HG03457 (cell line): ENCODE measurements around the gene LHX4.

Experiments used
- ATAC-seq: cut with Tn5 transposase; IDR thresholded peaks from one replicate; pipeline ENCODE4 v1.9.1; 2021; ENCODE audit warnings: moderate number of reproducible peaks; ENCODE audit not compliant: unreplicated experiment

The LHX4 gene

GRCh38 chr1:180224902-180225301 lies 5.2 kb upstream of the LHX4 start:
- no peak for ATAC-seq

DNA sequence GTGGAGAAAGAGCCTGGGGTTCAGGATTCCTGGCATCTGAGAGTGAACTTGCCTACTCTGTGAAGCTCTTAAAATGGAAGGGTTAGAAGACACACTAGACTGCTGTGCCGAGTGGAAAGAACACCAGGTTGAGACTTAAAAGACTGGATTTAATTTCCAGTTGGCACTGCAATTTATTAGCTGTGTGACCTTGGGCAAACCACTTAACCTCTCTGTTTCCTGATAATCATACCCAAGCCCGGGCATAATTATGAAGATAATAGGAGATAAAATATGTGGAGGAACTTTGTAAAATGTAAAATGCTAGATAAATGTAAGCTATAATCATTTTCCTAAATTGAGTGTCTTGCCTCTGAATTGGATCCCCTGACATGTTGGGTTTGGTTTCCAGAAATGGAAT lies 4.7 kb upstream of the LHX4 start:
- no peak for ATAC-seq

DNA sequence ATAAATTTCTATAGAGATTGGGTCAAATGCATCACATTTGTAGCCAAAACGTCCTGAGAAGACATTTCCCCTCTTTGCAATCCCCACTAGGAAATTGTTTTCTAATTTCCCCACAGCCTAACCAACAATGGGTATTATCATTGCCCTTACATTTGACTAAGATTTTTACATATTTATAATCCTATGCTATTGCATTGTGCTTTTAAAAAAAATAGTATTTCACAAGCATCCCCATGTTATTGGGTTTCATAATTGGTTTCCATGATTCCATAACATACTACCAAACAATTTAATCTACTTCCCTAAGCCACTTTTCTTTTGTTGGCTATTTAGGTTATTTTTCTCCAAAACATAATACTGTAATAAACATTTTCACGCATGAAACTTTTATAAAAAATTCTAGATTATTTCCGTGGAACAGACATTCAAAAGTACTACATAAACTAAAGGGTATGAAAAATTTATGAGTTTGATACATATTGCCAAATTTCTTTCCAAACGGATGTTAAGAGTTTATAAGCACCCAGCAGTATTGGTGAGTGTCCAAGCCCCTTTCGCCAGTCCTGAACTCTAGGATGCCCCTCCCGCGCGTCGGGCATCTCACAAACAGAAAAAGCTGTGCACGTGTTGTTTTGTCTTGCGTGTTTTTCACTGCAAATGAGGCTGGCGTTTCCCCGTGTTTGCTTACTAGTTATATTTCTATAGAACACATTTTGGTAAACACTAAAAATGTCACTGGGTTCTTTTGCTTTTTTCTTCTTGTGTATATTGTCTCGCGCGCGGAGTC lies 2.0 kb upstream of the LHX4 start:
- ATAC-seq = no peak

DNA sequence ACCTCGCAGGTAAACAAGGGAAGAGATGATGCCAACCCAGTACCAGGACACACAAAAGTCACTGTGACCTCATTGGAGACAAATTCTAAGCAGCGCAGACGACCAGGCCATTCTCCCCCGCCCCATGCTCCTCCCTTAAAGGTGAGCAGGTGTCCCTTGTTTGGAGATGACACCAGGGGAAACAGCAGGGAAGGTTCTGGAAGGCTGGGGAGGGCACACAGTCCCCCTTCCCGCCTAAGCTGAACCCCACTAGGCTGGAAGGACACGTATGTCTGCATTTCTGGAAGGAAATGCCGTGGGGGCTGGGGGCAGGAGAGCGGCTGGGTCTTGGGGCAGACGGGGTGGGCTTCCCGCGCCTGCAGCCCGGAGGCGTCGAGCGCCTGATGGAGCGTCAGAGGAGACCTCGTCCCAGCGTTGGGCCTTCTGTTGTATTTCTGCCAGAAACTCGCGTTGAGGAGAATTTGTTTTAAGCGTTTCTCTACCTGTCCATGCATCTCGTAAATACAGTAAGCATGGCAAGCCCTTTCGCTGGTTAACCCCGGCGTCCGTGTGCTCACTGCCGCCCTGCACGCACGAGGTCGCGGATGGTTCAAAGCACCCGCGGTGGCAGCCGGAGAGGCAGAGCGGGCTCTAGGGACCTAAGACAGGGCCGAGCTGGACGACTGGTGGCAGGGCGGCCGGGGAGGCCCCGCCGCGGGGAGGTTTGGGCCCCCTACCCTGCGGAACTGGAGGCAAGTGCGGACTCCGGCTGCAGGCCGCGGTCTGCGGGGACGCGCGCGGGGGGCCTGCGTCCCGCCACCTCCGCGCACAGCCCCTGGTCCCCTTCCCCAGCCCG lies 1.2 kb upstream of the LHX4 start:
- ATAC-seq = no peak

- ATAC-seq = no peak
Measured at GRCh38 chr1:180230416-180230790, 339 bp downstream of the LHX4 start.

GRCh38 chr1:180230791-180231505 lies 884 bp downstream of the LHX4 start:
- no peak for ATAC-seq

DNA sequence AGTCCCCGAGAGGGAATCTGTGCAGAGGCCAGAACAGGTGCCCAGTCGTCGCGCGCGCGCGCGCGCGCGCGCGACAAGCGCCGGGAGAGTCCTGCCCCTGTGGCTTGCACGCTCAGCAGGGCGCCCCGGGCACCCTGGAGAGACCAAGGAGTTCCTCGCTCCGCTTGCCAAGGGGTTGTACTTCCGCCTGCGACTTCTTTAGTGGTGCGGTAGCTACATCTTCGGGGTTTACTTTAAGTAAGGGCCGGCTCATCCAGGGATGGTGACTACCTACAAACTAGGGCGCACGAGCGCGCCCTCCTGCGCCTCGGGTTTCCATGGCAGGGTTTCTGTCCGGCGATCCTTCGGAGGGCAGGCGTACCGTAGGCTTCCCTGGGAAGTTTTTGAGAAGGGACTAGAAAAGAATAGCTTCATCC lies 1.4 kb downstream of the LHX4 start:
- ATAC-seq = no peak

- no peak for ATAC-seq
Measured at GRCh38 chr1:180231936-180232335, 1.9 kb downstream of the LHX4 start.

DNA sequence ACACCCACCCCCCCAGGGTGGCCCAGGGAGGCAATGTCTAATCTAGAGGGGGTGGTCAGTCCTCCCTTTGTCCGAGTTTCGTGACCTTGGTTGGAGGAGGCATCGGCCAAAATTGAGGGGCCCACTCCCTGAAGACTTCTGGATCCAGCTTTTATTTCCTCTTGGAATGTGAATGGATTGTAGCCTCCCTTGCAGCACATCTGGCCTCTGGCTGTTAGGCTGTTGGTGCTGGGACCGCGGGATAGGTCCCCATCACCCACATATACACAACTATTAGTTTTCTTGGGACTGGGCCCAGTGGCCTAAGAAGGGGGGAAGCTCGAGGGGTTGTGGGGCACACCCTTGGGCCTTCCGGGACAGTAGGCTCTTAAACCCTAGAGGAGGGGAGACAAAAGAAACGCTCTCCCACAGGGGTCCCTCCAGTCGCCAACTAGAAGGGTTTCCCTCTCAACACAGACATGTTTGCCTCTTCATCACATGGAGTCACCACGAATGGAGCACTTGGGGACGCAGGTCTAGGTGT lies 2.5 kb downstream of the LHX4 start:
- ATAC-seq = no peak

GRCh38 chr1:180233191-180234011 lies 3.3 kb downstream of the LHX4 start:
- ATAC-seq = no peak

- ATAC-seq = no peak
Measured at GRCh38 chr1:180234369-180235076, 4.5 kb downstream of the LHX4 start.

DNA sequence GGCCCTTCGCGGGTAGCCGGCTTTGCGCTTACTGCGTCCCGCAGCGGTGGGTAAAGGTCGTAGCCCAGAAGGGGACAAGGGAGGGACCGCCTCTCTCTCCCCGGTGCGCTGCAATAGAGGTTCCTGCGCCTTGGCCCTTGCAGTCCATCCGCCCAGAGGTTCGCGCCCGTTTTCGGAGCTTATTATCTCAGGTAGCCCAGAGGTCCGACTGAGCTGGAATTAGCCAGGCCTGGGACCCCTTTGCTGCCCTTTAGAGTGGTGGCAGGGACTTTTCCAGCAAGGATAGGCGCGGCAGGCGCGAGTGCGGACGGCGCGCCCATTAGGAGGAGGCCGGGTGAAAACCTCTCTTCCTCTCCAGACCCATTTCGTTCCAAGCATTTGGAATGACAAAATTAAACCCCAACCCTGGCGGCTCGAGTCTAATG lies 5.0 kb downstream of the LHX4 start:
- ATAC-seq = no peak

DNA sequence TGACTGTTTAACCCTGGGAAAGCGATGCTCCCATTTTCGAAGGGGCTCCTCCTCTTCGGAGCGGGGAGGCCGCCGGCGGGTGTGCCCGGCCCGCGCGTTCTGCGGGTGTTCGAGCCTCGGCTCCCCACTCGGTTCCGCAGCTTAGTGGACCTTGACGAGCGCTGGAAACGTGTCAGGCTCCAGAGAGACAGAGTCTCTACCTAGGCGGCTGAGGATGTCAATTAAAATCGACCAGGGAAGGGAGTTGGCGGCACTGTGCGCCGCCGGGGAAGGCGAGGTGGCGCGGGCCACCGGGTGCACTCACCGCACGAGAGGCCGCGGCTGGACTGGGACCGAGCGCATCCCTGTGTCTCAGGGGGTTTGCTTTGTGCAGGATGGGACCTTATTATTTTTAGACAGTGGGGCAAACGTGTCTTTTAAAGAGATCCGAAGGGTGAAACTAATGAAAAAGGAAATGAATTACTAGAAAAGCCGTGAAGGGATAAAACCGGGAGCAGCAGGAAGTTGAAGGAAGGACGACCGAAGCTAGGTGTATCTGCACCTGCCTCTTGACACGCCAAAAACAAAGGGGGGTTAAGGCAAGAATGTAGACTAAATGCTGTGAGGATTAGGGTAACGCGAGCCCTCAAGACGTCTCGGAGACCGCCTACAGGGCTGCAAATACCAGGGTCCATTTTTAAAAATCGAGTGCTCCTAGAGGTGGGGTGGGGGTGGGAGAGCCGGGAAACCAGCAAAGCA lies 5.6 kb downstream of the LHX4 start:
- ATAC-seq = no peak

- no peak for ATAC-seq
Measured at GRCh38 chr1:180236698-180237509, 6.8 kb downstream of the LHX4 start.

GRCh38 chr1:180237869-180238476 lies 7.9 kb downstream of the LHX4 start:
- no peak for ATAC-seq

- no peak for ATAC-seq
Measured at GRCh38 chr1:180238675-180239074, 8.6 kb downstream of the LHX4 start.

DNA sequence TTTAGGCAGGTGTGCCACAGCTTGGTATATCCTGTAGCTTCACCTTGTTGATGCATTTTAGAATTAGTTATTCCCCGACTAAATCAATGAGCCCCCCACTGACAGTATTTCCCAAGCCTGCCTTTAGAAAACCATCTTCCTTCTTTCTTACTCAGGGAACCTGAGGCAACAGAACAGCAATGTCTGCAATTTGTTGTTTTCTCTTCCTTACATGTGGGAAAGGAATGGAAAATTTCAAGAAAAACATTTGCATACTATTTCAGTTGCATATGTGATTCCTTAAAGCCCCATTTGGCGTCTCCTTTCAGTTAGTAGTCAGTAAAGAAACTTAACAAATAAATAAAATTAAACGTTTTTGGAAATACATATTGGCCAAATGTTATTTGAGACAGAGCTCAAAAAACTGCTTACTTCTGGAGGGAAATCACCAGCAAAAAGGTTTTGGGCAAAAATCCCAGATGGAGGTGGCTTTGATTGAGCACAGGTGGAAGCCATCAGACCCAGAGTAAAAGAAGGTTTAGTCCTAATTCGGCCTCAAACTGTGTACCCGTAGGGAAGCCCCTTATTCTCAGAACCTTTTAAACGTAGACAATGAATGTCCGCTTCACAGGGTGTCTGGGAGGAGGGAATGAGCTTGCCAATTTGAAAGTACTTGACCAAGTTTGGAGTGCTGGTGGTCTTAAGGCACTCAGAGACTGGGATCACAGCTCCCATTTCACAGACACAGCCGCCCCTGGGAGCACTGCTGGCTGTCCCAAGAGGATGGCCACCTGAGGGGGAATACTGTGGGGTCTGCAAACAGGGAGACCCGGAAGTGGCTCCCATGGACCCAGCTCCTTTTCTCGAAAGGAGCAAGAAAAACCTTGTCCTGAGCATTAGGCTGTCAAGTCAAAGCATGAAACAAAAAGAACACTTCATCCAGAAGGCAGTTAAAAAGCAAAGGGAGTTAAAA lies 9.4 kb downstream of the LHX4 start:
- no peak for ATAC-seq
